Esophagus muscularis mucosa (tissue), 4 donors: Measurements from ENCODE around the gene CLEC4A.
"Not testable (repeated sequence)": the region's sequence is repeated elsewhere in the genome, so short reads cannot be mapped to it uniquely, and the experiment has no call there.

Experiments used
- EP300 ChIP-seq: sonication (generic); formaldehyde crosslinking; IDR thresholded peaks from one replicate; pipeline ENCODE4 v1.6.1; 2017; ENCODE audit warnings: antibody characterized with exemption
- POLR2A ChIP-seq: fragments of 450-650 bp; IDR thresholded peaks from one replicate; pipeline ENCODE4 v1.6.1; 2017; ENCODE audit warnings: antibody characterized with exemption, moderate library complexity, mild to moderate bottlenecking, low read depth
- POLR2AphosphoS5 ChIP-seq, 2 donors: sonication (generic); formaldehyde crosslinking; IDR thresholded peaks; one replicate each; pipeline ENCODE4 v1.6.1; 2017; ENCODE audit warnings: antibody characterized with exemption in 2 of 2
- TF ChIP-seq, protein P1 (sequence below), 3 experiments: fragments of 200-600 bp in 2 of 3; fragments of 450-650 bp in 1 of 3; sonication (generic) in 2 of 3; IDR thresholded peaks; one replicate each; pipeline ENCODE4 v1.5.1; 2017 to 2019; ENCODE audit warnings: antibody characterized with exemption in 3 of 3, mild to moderate bottlenecking in 2 of 3, moderate library complexity in 1 of 3

DNA sequence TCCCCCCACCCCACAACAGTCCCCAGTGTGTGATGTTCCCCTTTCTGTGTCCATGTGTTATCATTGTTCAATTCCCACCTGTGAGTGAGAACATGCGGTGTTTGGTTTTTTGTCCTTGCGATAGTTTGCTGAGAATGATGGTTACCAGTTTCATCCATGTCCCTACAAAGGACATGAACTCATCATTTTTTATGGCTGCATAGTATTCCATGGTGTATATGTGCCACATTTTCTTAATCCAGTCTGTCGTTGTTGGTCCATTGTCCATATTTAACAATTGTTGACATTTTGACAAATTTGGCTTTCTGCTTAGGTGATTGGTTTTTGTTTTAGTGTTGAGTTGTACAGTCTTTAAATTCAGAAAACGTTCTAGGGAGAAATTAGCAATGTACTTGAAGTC is 10.3 kb upstream of the CLEC4A start:
- TF ChIP-seq, protein P1, sequence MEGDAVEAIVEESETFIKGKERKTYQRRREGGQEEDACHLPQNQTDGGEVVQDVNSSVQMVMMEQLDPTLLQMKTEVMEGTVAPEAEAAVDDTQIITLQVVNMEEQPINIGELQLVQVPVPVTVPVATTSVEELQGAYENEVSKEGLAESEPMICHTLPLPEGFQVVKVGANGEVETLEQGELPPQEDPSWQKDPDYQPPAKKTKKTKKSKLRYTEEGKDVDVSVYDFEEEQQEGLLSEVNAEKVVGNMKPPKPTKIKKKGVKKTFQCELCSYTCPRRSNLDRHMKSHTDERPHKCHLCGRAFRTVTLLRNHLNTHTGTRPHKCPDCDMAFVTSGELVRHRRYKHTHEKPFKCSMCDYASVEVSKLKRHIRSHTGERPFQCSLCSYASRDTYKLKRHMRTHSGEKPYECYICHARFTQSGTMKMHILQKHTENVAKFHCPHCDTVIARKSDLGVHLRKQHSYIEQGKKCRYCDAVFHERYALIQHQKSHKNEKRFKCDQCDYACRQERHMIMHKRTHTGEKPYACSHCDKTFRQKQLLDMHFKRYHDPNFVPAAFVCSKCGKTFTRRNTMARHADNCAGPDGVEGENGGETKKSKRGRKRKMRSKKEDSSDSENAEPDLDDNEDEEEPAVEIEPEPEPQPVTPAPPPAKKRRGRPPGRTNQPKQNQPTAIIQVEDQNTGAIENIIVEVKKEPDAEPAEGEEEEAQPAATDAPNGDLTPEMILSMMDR (IDR thresholded peaks at IDR 0.05) = not testable (repeated sequence)
- not testable (repeated sequence) for TF ChIP-seq POLR2A; POLR2AphosphoS5 (IDR thresholded peaks at IDR 0.05); EP300
